Glutamatergic neuron (in vitro differentiated cells): ENCODE measurements around the gene PCDHA9. TPM values are rescaled to one million over a fixed set of nuclear protein-coding genes. Genes with fewer than 3 reads are reported as not detected.
A peak's percentile ranks its signal among the peaks of the same experiment; 100 is the strongest.
"Not testable (repeated sequence)": the region's sequence is repeated elsewhere in the genome, so short reads cannot be mapped to it uniquely, and the experiment has no call there.

ENCODE experiments used
- DNase-seq: peaks from one replicate; pipeline ENCODE4 v3.0.0; 2022
- H3K27ac Mint-ChIP-seq: one replicate; pipeline ENCODE4 v1.8.0; 2020; ENCODE audit warnings: mild to moderate bottlenecking, mixed read lengths, inconsistent platforms; ENCODE audit not compliant: unreplicated experiment
- H3K27me3 Mint-ChIP-seq: one replicate; pipeline ENCODE4 v1.8.0; 2020; ENCODE audit warnings: mild to moderate bottlenecking, moderate library complexity, mixed read lengths, inconsistent platforms; ENCODE audit not compliant: unreplicated experiment
- H3K36me3 Mint-ChIP-seq: one replicate; pipeline ENCODE4 v1.8.0; 2020; ENCODE audit warnings: mild to moderate bottlenecking, mixed read lengths, inconsistent platforms; ENCODE audit not compliant: unreplicated experiment
- H3K4me1 Mint-ChIP-seq: one replicate; pipeline ENCODE4 v1.8.0; 2020; ENCODE audit warnings: mild to moderate bottlenecking, low read depth, mixed read lengths, inconsistent platforms; ENCODE audit not compliant: unreplicated experiment
- H3K4me3 Mint-ChIP-seq: one replicate; pipeline ENCODE4 v1.8.0; 2020; ENCODE audit warnings: mild to moderate bottlenecking, mixed read lengths, inconsistent platforms; ENCODE audit not compliant: unreplicated experiment
- H3K9me3 Mint-ChIP-seq: one replicate; pipeline ENCODE4 v1.8.0; 2020; ENCODE audit warnings: mild to moderate bottlenecking, moderate library complexity, mixed read lengths, inconsistent platforms; ENCODE audit not compliant: unreplicated experiment
- CTCF ChIP-seq: fragments of 200-600 bp; sonication (generic); IDR thresholded peaks from one replicate; pipeline ENCODE4 v1.5.0; 2021; ENCODE audit not compliant: partially characterized antibody, unreplicated experiment
- total RNA-seq: library from RNA; stranded (reverse); fragmentation: NEBNext Ultra II Directional; extraction: Animal tissue kit (Norgen Biotek cat#: 25700); gene quantifications from one replicate; pipeline ENCODE4 v1.2.1, GENCODE V29; 2021; ENCODE audit not compliant: unreplicated experiment

The PCDHA9 gene
- total RNA-seq, 1 donor from 2014 or later: 18.9 TPM

- Mint-ChIP-seq H3K36me3 (peaks cover 55% of the 10 kb centered on the region), H3K27ac (peak within 1 kb of the TSS; percentile 98), H3K4me1 (peaks cover 5% of the 10 kb centered on the region), H3K4me3 (peak within 1 kb of the TSS; percentile 92), H3K27me3 (no peaks in the 10 kb centered on the region), H3K9me3 (peaks cover 29% of the 10 kb centered on the region)
- peak; percentile 80 for TF ChIP-seq CTCF
- DNase-seq: peak; percentile 88
These were observed 41.1 kb upstream of the PCDHA9 start, which contains the start of gene PCDHA4 for GRCh38 chr5:140806834-140807775. TSS of gene PCDHA4 (plus strand) at chr5:140807068.

- H3K27ac Mint-ChIP-seq, H3K27me3 Mint-ChIP-seq, H3K4me1 Mint-ChIP-seq, DNase-seq: not testable (repeated sequence)
- Mint-ChIP-seq H3K9me3 (peaks cover 27% of the 10 kb centered on the region), H3K4me3 (peak overlapping the region; percentile 92), H3K36me3 (peaks cover 53% of the 10 kb centered on the region)
These were observed 39.8 kb upstream of the PCDHA9 start for GRCh38 chr5:140808241-140808888.

- H3K4me3 Mint-ChIP-seq: peak overlapping the region; percentile 52
- H3K9me3 Mint-ChIP-seq: peaks cover 25% of the 10 kb centered on the region
- H3K27ac Mint-ChIP-seq: no peak overlapping the region
- H3K36me3 Mint-ChIP-seq: peaks cover 48% of the 10 kb centered on the region
- no peak for TF ChIP-seq CTCF
- DNase-seq: no peak
- H3K4me1 Mint-ChIP-seq: peaks cover 5% of the 10 kb centered on the region
- H3K27me3 Mint-ChIP-seq: no peaks in the 10 kb centered on the region
These were observed 39.3 kb upstream of the PCDHA9 start for GRCh38 chr5:140808889-140809291.

- no peak for DNase-seq
- Mint-ChIP-seq H3K9me3 (peaks cover 9% of the 10 kb centered on the region), H3K4me1 (no peaks in the 10 kb centered on the region), H3K27me3 (no peaks in the 10 kb centered on the region), H3K36me3 (peaks cover 31% of the 10 kb centered on the region), H3K27ac (no peak within 1 kb of the TSS), H3K4me3 (no peak within 1 kb of the TSS)
- no peak for TF ChIP-seq CTCF
These were observed 26.6 kb upstream of the PCDHA9 start, which contains the start of gene PCDHA5 for GRCh38 chr5:140821375-140822280. TSS of gene PCDHA5 (plus strand) at chr5:140821613.

- DNase-seq: no peak
- Mint-ChIP-seq H3K36me3 (peaks cover 29% of the 10 kb centered on the region), H3K4me1 (peaks cover 1% of the 10 kb centered on the region), H3K9me3 (peaks cover 9% of the 10 kb centered on the region), H3K27me3 (no peaks in the 10 kb centered on the region), H3K4me3 (no peak overlapping the region), H3K27ac (no peak overlapping the region)
- no peak for TF ChIP-seq CTCF
These were observed 25.9 kb upstream of the PCDHA9 start for GRCh38 chr5:140822281-140822629.

GRCh38 chr5:140822969-140823368 lies 25.2 kb upstream of the PCDHA9 start:
- not testable (repeated sequence) for H3K27me3 Mint-ChIP-seq, H3K4me3 Mint-ChIP-seq, H3K4me1 Mint-ChIP-seq, H3K27ac Mint-ChIP-seq, DNase-seq
- peaks cover 27% of the 10 kb centered on the region for H3K36me3 Mint-ChIP-seq
- peaks cover 14% of the 10 kb centered on the region for H3K9me3 Mint-ChIP-seq
